Endothelial cell of umbilical vein (primary cell): ENCODE measurements around the gene STK10. TPM values are rescaled to one million over a fixed set of nuclear protein-coding genes. Genes with fewer than 3 reads are reported as not detected.

Experiments used
- BruUV-seq: library from RNA; stranded (reverse); fragments of 400-500 nt; replicated peaks from 2 replicates; lab custom pipeline; 2021; lab: Mats Ljungman, UMichigan
- CTCF ChIA-PET: fragments of 300-600, 350-600 bp; sonication (Branson Sonifier 250); formaldehyde crosslinking; loops from one replicate; lab custom pipeline; 2021; ENCODE audit warnings: antibody characterized with exemption, inconsistent platforms; lab: Charles Lee
- POLR2A ChIA-PET: fragments of 300-600, 350-600 bp; sonication (Branson Sonifier 250); formaldehyde crosslinking; loops from one replicate; lab custom pipeline; 2021; ENCODE audit warnings: antibody characterized with exemption, inconsistent platforms; lab: Charles Lee
- DNase-seq: peaks from one replicate; pipeline ENCODE4 v3.0.0-alpha.2; 2011; ENCODE audit warnings: low read depth, low spot score
- FAIRE-seq: peaks from 2 replicates; lab custom pipeline; 2011; peaks lifted over from hg19 to GRCh38; lab: Jason Lieb, UNC
- H2AFZ ChIP-seq: 2 replicates; pipeline ENCODE4 v1.6.0; 2012; ENCODE audit warnings: low read depth, low read length, control low read depth, inconsistent platforms
- H3K27ac ChIP-seq: 2 replicates; pipeline ENCODE4 v1.5.1; 2011; ENCODE audit warnings: low read depth, mild to moderate bottlenecking, control low read depth, low read length, moderate library complexity; ENCODE audit not compliant: insufficient read depth
- H3K27me3 ChIP-seq, 2 experiments: 2 replicates each; pipeline versions ENCODE4 v1.6.0 to v1.6.1; 2011; ENCODE audit warnings: low read length in 2 of 2, mixed read lengths in 1 of 2; ENCODE audit not compliant: control insufficient read depth in 2 of 2, insufficient read depth in 2 of 2
- H3K36me3 ChIP-seq, 2 experiments: 2 replicates in 1 of 2; 3 replicates in 1 of 2; pipeline ENCODE4 v1.5.1; 2011; ENCODE audit warnings: low read length in 2 of 2, mild to moderate bottlenecking in 1 of 2, moderate library complexity in 1 of 2; ENCODE audit not compliant: control insufficient read depth in 2 of 2, insufficient read depth in 2 of 2; ENCODE audit errors: extremely low read depth in 1 of 2
- H3K4me1 ChIP-seq: 3 replicates; pipeline ENCODE4 v1.5.1; 2011; ENCODE audit warnings: mild to moderate bottlenecking, low read length; ENCODE audit not compliant: control insufficient read depth, insufficient read depth; ENCODE audit errors: extremely low read depth
- H3K4me2 ChIP-seq: 2 replicates; pipeline ENCODE4 v1.6.1; 2011; ENCODE audit warnings: low read length, control low read depth, mixed read lengths; ENCODE audit not compliant: insufficient read depth
- H3K4me3 ChIP-seq, 3 experiments: fragments of 200-600 bp in 1 of 3; sonication (generic), shearing (Covaris generic) in 1 of 3; replicated peaks in 1 of 3; 2 replicates each; pipeline ENCODE4 v1.5.1; 2011 to 2016; ENCODE audit warnings: control low read depth in 3 of 3, low read length in 3 of 3, mild to moderate bottlenecking in 2 of 3, inconsistent platforms in 1 of 3, low read depth in 1 of 3, moderate library complexity in 1 of 3; ENCODE audit not compliant: insufficient read depth in 1 of 3
- H3K79me2 ChIP-seq: 2 replicates; pipeline ENCODE4 v1.6.0; 2012; ENCODE audit warnings: low read length, inconsistent platforms; ENCODE audit not compliant: control insufficient read depth, insufficient read depth
- H3K9ac ChIP-seq: replicated peaks from 2 replicates; pipeline ENCODE3; 2011; ENCODE audit warnings: low read length, control low read depth; ENCODE audit not compliant: insufficient read depth; ENCODE audit errors: extremely low read depth
- H3K9me1 ChIP-seq: replicated peaks from 3 replicates; pipeline ENCODE4 v1.6.0; 2011; ENCODE audit warnings: mild to moderate bottlenecking, low read length; ENCODE audit not compliant: control insufficient read depth, insufficient read depth; ENCODE audit errors: extremely low read depth
- H3K9me3 ChIP-seq: replicated peaks from 2 replicates; pipeline ENCODE4 v1.5.1; 2012; ENCODE audit warnings: low read length, inconsistent platforms; ENCODE audit not compliant: control insufficient read depth, insufficient read depth
- H4K20me1 ChIP-seq: replicated peaks from 2 replicates; pipeline ENCODE3; 2011; ENCODE audit warnings: mild to moderate bottlenecking, low read length; ENCODE audit not compliant: control insufficient read depth, insufficient read depth; ENCODE audit errors: extremely low read depth
- CTCF ChIP-seq, 2 donors: IDR thresholded peaks; 1 replicate in 1 of 2; 2 replicates in 1 of 2; pipeline ENCODE4 v1.5.1; 2011; ENCODE audit warnings: low read length in 2 of 2, mild to moderate bottlenecking in 2 of 2, moderate library complexity in 2 of 2, control low read depth in 1 of 2, inconsistent platforms in 1 of 2, low read depth in 1 of 2; ENCODE audit not compliant: insufficient read depth in 1 of 2; ENCODE audit errors: extremely low read depth in 1 of 2
- POLR2A ChIP-seq: IDR thresholded peaks from 2 replicates; pipeline ENCODE4 v1.6.1; 2012; ENCODE audit warnings: low read depth, mild to moderate bottlenecking, control low read depth, low read length
- dilution Hi-C: fragments of 300-500 bp; cut with MboI; formaldehyde crosslinking; loops from one replicate; pipeline ENCODE4 v1.15.0; 2019; ENCODE audit warnings: low sequenced_read_pairs; ENCODE audit not compliant: extremely low pct_ligation_motif_present
- intact Hi-C: fragments of 100-400 bp; cut with micrococcal nuclease; formaldehyde crosslinking; loops from one replicate; pipeline ENCODE4 v1.10.0; 2022
- polyA plus RNA-seq, 4 experiments: library from polyadenylated mRNA; depleted of rRNA in 3 of 4; stranded (reverse) in 3 of 4; unstranded in 1 of 4; fragments of >200 nt; gene quantifications; 2 replicates each; pipeline versions ENCODE4 v1.2.1 to v1.2.3, GENCODE V29; 2011 to 2012; ENCODE audit warnings: missing spikeins in 1 of 4
- total RNA-seq: library from RNA; stranded (reverse); gene quantifications from 2 replicates; pipeline ENCODE4 v1.2.3, GENCODE V29; 2021

Gene STK10
- total and polyA plus RNA-seq, 2 donors (not counting 3 experiments of a cell fraction or from before 2014, with no cell fraction given): 16.9 to 47.2 TPM

GRCh38 chr5:172235132-172235780 is 47.2 kb upstream of the STK10 start:
- H3K4me1 ChIP-seq: peaks cover 10% of the 10 kb centered on the region
- TF ChIP-seq POLR2A: no peak
- peaks cover 26% of the 10 kb centered on the region for H3K79me2 ChIP-seq
- no peak overlapping the region for H3K4me3 ChIP-seq
- no peak overlapping the region for H3K9ac ChIP-seq
- no peak for DNase-seq
- ChIA-PET CTCF (no interaction called here), POLR2A (no interaction called here)
- no peak for FAIRE-seq
- H2AFZ ChIP-seq: no peak overlapping the region
- no TSS peak for BruUV-seq
- dilution Hi-C loops (no loop called here), intact Hi-C loops (no loop called here)
- H3K36me3 ChIP-seq: peaks cover 2 to 3% of the 10 kb centered on the region in 2 experiments
- H3K27ac ChIP-seq: no peak overlapping the region
- no peaks in the 10 kb centered on the region for H3K9me3 ChIP-seq
- no peak overlapping the region for H3K4me2 ChIP-seq
- peaks cover 17% of the 10 kb centered on the region for H4K20me1 ChIP-seq
- peaks cover 2% of the 10 kb centered on the region for H3K9me1 ChIP-seq
- no peaks in the 10 kb centered on the region for H3K27me3 ChIP-seq

GRCh38 chr5:172234031-172234430 is 46.0 kb upstream of the STK10 start:
- dilution Hi-C loops: no loop called here
- Histone ChIP-seq H3K27me3 (no peaks in the 10 kb centered on the region), H3K79me2 (peaks cover 24% of the 10 kb centered on the region), H3K27ac (no peak overlapping the region), H3K4me2 (no peak overlapping the region), H3K9me3 (no peaks in the 10 kb centered on the region), H3K4me1 (peaks cover 10% of the 10 kb centered on the region), H3K9me1 (peaks cover 2% of the 10 kb centered on the region), H3K4me3 (no peak overlapping the region), H2AFZ (no peak overlapping the region), H3K9ac (no peak overlapping the region), H3K36me3 (peaks cover 2 to 3% of the 10 kb centered on the region in 2 experiments), H4K20me1 (peaks cover 17% of the 10 kb centered on the region)
- TF ChIP-seq CTCF (IDR thresholded peaks at IDR 0.05; ENCODE audit: extremely low read depth in 1 of 2, insufficient read depth in 1 of 2, low read depth in 1 of 2, low read length in 2 of 2): no peak
- intact Hi-C loops: no loop called here
- BruUV-seq: no TSS peak
- FAIRE-seq: no peak
- POLR2A ChIA-PET: no interaction called here
- CTCF ChIA-PET: no interaction called here
- DNase-seq: no peak
